ENCODE measurements around the gene DOCK6. TPM values are rescaled to one million over a fixed set of nuclear protein-coding genes. Genes with fewer than 3 reads are reported as not detected.

The DOCK6 gene
- total RNA-seq, 1 experiment from 2014 or later, result 54.8 TPM

DNA sequence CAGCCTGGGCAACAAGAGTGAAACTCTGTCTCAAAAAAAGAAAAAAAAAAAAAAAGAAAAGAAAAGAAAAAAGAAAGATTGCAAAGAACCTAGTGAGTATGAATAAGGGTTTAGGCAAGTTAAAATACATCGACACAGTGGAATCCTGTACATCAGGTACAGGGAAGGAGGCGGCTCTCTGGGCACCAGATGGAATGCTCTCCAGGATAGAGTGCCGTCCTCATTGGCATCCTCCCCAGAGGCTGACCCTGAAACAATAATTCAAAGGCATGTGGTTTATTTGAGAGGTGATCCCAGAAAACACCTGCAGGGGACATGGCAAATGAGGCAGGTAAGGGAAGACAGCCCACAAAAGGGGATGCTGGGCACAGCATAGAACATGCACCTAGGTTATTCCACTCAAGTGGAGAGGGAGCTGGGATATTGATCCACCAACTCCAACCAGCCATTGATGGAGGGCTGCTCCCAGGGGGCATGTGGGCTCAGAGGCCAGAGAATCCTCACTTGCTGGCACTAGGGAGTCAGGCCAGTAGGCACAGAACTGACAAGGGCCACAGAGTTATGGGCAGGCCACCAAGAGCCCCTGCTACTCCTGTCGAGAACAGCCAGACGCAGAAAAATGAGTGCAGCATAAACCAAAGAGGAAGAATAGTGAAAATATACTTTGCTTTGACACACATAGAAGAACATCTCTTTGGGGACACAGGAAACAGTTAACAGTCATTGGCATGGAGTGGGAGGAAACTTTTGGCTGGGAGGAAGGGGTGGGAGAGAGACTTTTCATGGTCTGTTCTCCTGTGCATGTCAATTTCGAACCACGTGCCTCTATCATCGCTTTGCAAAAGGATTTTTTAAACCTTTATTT, 37.9 kb upstream of the DOCK6 start:
- TF ChIP-seq CTCF (IDR thresholded peaks at IDR 0.05; ENCODE audit: unreplicated experiment), result no peak
- Mint-ChIP-seq H3K4me3 (ENCODE audit: low read depth, unreplicated experiment) (no peak overlapping the region), H3K4me1 (ENCODE audit: low read depth, unreplicated experiment) (peaks cover 14% of the 10 kb centered on the region), H3K36me3 (ENCODE audit: insufficient read depth, unreplicated experiment) (peaks cover 6% of the 10 kb centered on the region), H3K9me3 (ENCODE audit: low read depth, unreplicated experiment) (no peaks in the 10 kb centered on the region), H3K27ac (ENCODE audit: unreplicated experiment) (no peak overlapping the region), H3K27me3 (ENCODE audit: unreplicated experiment) (no peaks in the 10 kb centered on the region)
- BruUV-seq (replicated peaks), result no TSS peak
- DNase-seq, result no peak
- intact Hi-C loops (cut with micrococcal nuclease; ENCODE audit: unreplicated experiment), result loop anchor here (10.0 kb wide), 1 partner anchor 145 kb away; no protein-coding TSS in a partner anchor
- CTCF ChIA-PET, result no interaction called here

- no TSS peak for BruUV-seq (replicated peaks)
- CTCF ChIA-PET, result interaction anchor here (1.8 kb wide), 1 partner anchor 79 kb away, joined by 5 read pairs; the partner anchor contains the start of gene SWSAP1
- no peak for TF ChIP-seq CTCF (IDR thresholded peaks at IDR 0.05; ENCODE audit: unreplicated experiment)
These were observed 33.9 kb upstream of the DOCK6 start for GRCh38 chr19:11296264-11296663.

GRCh38 chr19:11295665-11296245, 33.4 kb upstream of the DOCK6 start, which contains the start of gene TSPAN16:
Gene TSPAN16 (plus strand): TSS chr19:11296160. CDS start chr19:11296298, 138 bp downstream.
- CTCF ChIA-PET, result interaction anchor here (0.7 to 1.8 kb wide), 2 partner anchors 79 to 173 kb away, joined by 4 to 5 read pairs; partner anchors contain the start of gene SWSAP1
- Mint-ChIP-seq H3K27ac (ENCODE audit: unreplicated experiment) (no peak within 1 kb of the TSS), H3K27me3 (ENCODE audit: unreplicated experiment) (no peaks in the 10 kb centered on the region), H3K4me3 (ENCODE audit: low read depth, unreplicated experiment) (no peak within 1 kb of the TSS), H3K9me3 (ENCODE audit: low read depth, unreplicated experiment) (no peaks in the 10 kb centered on the region), H3K4me1 (ENCODE audit: low read depth, unreplicated experiment) (peaks cover 23% of the 10 kb centered on the region), H3K36me3 (ENCODE audit: insufficient read depth, unreplicated experiment) (peaks cover 6% of the 10 kb centered on the region)
- intact Hi-C loops (cut with micrococcal nuclease; ENCODE audit: unreplicated experiment), result loop anchor here (1.0 to 10.0 kb wide), 2 partner anchors 49 to 149 kb away; no protein-coding TSS in a partner anchor
- no peak for TF ChIP-seq CTCF (IDR thresholded peaks at IDR 0.05; ENCODE audit: unreplicated experiment)
- no TSS peak for BruUV-seq (replicated peaks)
- DNase-seq, result no peak

More at GRCh38 chr19:11296264-11296663, 33.9 kb upstream of the DOCK6 start:
- peaks cover 23% of the 10 kb centered on the region for H3K4me1 Mint-ChIP-seq (ENCODE audit: low read depth, unreplicated experiment)
- H3K27me3 Mint-ChIP-seq (ENCODE audit: unreplicated experiment), result no peaks in the 10 kb centered on the region
- H3K9me3 Mint-ChIP-seq (ENCODE audit: low read depth, unreplicated experiment), result no peaks in the 10 kb centered on the region
- intact Hi-C loops (cut with micrococcal nuclease; ENCODE audit: unreplicated experiment), result loop anchor here (10.0 kb wide), 1 partner anchor 149 kb away; no protein-coding TSS in a partner anchor
- peaks cover 6% of the 10 kb centered on the region for H3K36me3 Mint-ChIP-seq (ENCODE audit: insufficient read depth, unreplicated experiment)
- no peak overlapping the region for H3K27ac Mint-ChIP-seq (ENCODE audit: unreplicated experiment)
- H3K4me3 Mint-ChIP-seq (ENCODE audit: low read depth, unreplicated experiment), result no peak overlapping the region
- no peak for DNase-seq

DNA sequence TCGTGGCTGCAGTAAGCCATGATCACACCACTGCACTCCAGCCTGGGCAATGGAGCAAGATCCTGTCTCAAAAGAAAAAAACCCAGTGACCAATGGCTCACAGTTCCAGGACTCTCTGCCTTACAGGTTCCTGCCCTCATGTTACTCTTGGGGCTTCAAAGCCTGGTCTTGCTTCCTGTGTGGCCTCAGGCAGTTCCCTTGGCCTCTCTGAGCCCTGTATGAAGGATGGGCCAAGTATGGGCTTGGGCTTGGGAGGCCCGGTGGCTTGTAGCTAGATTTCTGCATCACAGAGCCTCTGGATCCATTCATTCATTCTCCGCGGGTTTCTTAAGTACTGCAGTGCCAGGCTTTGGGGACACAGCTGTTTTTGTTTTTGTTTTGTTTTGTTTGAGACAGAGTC, 32.9 kb upstream of the DOCK6 start:
- intact Hi-C loops (cut with micrococcal nuclease; ENCODE audit: unreplicated experiment), result loop anchor here (1.0 to 10.0 kb wide), 2 partner anchors 49 to 150 kb away; no protein-coding TSS in a partner anchor
- BruUV-seq (replicated peaks), result no TSS peak
- no peak for DNase-seq
- H3K27ac Mint-ChIP-seq (ENCODE audit: unreplicated experiment), result no peak overlapping the region
- H3K9me3 Mint-ChIP-seq (ENCODE audit: low read depth, unreplicated experiment), result no peaks in the 10 kb centered on the region
- H3K4me1 Mint-ChIP-seq (ENCODE audit: low read depth, unreplicated experiment), result peaks cover 23% of the 10 kb centered on the region
- no peaks in the 10 kb centered on the region for H3K27me3 Mint-ChIP-seq (ENCODE audit: unreplicated experiment)
- H3K4me3 Mint-ChIP-seq (ENCODE audit: low read depth, unreplicated experiment), result no peak overlapping the region
- CTCF ChIA-PET, result interaction anchor here (0.7 kb wide), 1 partner anchor 173 kb away, joined by 4 read pairs; no protein-coding TSS in a partner anchor
- peaks cover 6% of the 10 kb centered on the region for H3K36me3 Mint-ChIP-seq (ENCODE audit: insufficient read depth, unreplicated experiment)
- no peak for TF ChIP-seq CTCF (IDR thresholded peaks at IDR 0.05; ENCODE audit: unreplicated experiment)
